NCI-H460 (cell line): Measurements from ENCODE around the gene PDIA6. TPM values are rescaled to one million over a fixed set of nuclear protein-coding genes. Genes with fewer than 3 reads are reported as not detected.

Experiments used
- small RNA-seq, 2 experiments: library from RNA; depleted of rRNA; stranded (forward); fragments of <200 nt; gene quantifications; one replicate each; pipeline ENCODE3, GENCODE V24; 2014
- total RNA-seq: library from RNA; depleted of rRNA; stranded (reverse); fragments of >200 nt; shearing (Covaris generic); gene quantifications from 2 replicates; pipeline ENCODE4 v1.2.3, GENCODE V29; 2014; rRNA removed

The PDIA6 gene
- total RNA-seq, 1 experiment from 2014 or later, result 548 TPM

Small RNA genes within 50 kb of the gene (small RNA-seq; reads per million reads assigned to genes)
- 0 reads per million in 2 experiments for gene RNU7-138P
- gene RNU7-176P, result 0 reads per million in 2 experiments

Other genes starting within 250 kb of the PDIA6 start
- gene NOL10, start 122.8 kb downstream of the PDIA6 start, total RNA-seq, result 42.9 and 52.4 TPM in 2 replicates
- gene ATP6V1C2, start 91.2 kb downstream of the PDIA6 start, total RNA-seq, result 0.63 and 0.72 TPM in 2 replicates
- 1.6 and 2.3 TPM in 2 replicates for gene KCNF1, start 99.1 kb upstream of the PDIA6 start, total RNA-seq